ENCODE results near the gene PPP4R3B.

- TF ChIP-seq CTCF (conservative IDR thresholded peaks at IDR 0.05; ENCODE audit: low read depth in 2 of 2) (no peak), EZH2 (IDR thresholded peaks at IDR 0.05; ENCODE audit: low read depth, unreplicated experiment) (no peak), POLR2AphosphoS5 (IDR thresholded peaks at IDR 0.05; ENCODE audit: low read depth) (no peak), REST (IDR thresholded peaks at IDR 0.05; ENCODE audit: unreplicated experiment) (no peak), ZNF114 (CRISPR knock-in tag; IDR thresholded peaks at IDR 0.05) (no peak), EZH2phosphoT487 (IDR thresholded peaks at IDR 0.05; ENCODE audit: unreplicated experiment) (no peak), CREB1 (CRISPR knock-in tag; IDR thresholded peaks at IDR 0.05; ENCODE audit: low read depth) (no peak)
Observed at GRCh38 chr2:55524884-55525437, 92.5 kb downstream of the PPP4R3B start.

Data from GM23338 (cell line).